Kidney capillary endothelial cell (primary cell): Measurements from ENCODE around the gene XIAP.
A peak's percentile ranks its signal among the peaks of the same experiment; 100 is the strongest.
"Not testable (repeated sequence)": the region's sequence is repeated elsewhere in the genome, so short reads cannot be mapped to it uniquely, and the experiment has no call there.

ENCODE experiments used
- DNase-seq: peaks from one replicate; pipeline ENCODE4 v3.0.0-alpha.2; 2018; ENCODE audit warnings: low spot score

Gene XIAP

DNA sequence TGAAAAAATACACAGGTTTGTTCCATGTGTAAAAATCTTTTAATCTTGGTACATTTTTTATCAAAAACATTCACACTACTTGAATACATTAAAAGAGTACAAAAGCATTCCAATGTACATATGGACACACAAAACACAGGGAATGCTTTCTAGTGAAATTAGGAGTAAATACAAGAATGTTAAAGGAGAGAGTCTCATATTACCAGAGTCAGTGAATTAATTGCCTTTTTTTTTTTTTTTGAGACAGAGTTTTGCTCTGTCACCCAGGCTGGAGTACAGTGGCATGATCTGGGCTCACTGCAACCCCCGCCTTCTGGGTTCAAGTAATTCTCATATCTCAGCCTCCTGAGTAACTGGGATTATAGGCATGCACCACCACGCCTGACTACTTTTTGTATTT lies 17.0 kb downstream of the XIAP start:
- no peak for DNase-seq

DNA sequence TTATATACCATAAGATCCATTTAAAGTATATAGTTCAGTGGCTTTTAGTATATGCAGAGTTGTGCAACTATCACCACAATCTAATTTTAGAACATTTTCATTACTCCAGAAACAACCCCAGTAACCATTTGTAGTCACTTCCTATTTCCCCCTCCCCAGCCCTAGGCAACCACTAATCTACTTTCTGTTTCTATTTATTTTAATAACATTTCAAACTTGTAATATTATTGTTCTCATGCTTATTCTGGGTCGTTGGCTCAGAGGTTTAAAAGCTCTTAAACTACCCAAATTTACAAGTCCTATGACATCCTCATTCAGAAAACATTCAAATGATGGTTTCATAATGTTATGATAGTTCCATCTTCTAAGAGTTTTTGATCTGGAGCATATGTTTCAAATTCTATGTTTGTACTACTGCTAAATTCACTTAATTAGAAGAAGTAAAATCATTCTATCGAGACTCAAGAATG lies 18.4 kb downstream of the XIAP start:
- DNase-seq, result no peak

DNA sequence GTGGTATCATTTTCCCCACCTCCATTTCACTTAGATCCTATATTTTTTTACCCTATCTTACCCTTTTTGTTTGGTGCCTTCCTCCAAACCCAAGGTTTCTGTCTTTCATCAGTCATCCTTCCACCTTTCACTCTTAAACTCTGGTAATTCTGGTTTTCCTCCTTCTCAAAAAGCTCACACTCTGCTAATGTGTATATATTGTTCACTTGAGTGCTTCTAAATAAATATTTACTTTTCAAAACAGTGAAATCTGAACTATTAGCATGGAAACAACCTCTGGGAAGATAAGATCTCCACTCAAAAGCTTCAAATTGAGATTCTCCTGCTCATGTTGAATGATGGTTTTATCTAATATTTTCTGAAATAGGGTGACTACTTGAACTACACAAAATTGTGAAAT lies 21.5 kb downstream of the XIAP start:
- no peak for DNase-seq

DNA sequence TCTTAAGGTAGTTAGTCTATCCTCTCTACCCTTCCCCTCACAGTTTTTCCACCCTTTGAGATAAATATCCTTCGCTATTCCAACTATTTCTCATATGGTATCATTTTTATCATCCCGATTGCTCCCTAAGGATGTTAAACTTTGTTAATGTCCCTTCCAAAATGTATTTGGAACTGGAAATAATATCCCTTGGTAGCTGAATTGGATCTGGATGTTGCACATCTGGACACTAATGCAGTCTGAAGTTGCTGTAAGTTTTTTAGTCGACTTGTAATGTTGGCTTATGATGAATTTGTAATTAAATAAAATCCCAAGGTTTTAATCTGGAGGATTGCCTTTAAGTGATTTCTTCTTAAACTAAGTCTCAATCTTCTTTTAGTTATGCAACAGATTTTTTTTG lies 22.5 kb downstream of the XIAP start:
- no peak for DNase-seq

DNA sequence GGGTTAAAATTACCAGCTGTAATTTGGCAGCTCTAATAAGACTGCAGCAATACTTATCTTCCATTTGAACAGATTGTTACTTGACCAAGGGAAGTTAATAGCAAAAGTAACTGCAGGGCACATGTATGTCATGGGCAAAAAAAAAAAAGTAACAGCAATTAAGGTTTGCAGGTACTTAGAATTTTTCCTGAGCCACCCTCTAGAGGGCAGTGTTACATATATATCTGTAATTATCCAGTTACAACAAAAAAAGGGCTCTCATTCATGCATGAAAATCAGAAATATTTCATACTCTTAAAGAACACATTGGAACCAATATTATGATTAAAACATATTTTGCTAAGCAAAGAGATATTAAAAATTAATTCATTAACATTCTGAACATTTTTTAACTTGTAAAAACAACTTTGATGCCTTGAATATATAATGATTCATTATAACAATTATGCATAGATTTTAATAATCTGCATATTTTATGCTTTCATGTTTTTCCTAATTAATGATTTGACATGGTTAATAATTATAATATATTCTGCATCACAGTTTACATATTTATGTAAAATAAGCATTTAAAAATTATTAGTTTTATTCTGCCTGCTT lies 25.1 kb downstream of the XIAP start:
- peak; percentile 34 for DNase-seq

DNA sequence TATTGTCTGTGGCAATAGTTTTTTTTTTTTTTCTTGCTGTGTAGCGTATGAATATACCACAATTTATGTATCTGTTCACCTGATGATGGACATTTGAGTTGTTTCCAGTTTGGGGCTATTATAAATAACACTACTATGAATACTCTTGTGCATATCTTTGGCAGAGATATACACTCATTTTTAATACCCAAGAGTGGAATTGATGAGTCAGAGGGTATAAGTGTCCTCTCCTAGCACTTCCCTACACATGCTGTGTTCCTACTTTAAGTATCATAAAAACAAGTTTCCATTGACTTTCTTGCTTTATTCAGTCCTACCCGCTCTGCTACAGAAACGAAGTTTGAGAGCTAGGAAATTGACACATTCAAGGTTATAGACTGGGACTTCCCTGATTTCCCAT lies 39.8 kb downstream of the XIAP start:
- no peak for DNase-seq

DNA sequence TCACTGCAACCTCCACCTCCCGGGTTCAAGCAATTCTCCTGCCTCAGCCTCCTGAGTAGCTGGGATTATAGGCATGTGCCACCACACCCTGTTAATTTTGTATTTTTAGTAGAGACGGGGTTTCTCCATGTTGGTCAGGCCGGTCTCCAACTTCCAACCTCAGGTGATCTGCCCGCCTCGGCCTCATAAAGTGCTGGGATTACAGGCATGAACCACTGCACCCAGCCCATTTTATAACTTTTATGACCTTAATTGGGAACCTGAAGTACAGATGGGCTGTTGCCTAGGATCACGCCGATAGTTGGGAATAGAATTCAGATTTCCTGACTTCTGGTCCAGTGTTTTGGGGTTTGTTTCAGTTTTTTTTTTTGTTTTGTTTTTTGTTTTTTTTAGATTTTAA lies 43.4 kb downstream of the XIAP start:
- DNase-seq, result not testable (repeated sequence)

DNA sequence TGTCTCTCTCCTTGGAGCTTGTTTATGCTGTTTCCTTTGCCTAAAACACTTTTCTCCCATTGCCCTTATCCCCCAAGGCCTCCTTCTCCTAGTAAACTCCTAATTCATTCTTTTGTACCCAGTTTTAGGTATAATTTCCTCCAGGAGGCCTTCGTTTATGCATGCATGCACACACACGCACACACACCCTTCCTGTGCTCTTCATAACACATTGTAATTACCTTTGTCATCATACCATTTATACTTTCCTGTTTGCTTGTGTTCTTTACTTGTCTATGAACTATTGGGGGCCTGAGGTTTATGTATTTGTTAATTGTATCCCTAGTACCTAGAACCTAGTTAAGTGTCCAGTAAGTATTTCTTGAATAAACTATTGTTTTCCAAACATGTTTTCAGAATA lies 45.5 kb downstream of the XIAP start:
- no peak for DNase-seq

DNA sequence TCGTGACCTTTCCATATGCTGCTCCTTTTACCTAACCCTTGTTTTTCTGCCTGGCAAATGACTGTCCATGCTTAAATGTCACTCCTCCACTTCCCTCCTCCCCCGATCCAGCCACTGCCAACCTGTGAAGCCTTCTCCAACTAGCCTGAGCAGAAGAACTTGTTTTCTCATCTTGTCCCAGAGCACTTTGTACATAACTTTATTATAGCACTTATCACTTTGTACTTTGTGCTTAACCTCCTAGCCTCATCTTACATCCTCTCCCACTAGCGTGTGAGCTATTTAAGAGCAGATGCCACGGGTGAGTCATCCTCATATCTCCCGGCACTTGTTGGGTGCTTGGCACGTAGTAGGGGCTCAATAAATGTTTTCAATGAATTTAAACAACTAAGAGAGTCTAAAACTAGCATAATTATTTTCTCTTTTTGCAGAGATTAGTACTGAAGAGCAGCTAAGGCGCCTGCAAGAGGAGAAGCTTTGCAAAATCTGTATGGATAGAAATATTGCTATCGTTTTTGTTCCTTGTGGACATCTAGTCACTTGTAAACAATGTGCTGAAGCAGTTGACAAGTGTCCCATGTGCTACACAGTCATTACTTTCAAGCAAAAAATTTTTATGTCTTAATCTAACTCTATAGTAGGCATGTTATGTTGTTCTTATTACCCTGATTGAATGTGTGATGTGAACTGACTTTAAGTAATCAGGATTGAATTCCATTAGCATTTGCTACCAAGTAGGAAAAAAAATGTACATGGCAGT lies 46.9 kb downstream of the XIAP start:
- no peak for DNase-seq

DNA sequence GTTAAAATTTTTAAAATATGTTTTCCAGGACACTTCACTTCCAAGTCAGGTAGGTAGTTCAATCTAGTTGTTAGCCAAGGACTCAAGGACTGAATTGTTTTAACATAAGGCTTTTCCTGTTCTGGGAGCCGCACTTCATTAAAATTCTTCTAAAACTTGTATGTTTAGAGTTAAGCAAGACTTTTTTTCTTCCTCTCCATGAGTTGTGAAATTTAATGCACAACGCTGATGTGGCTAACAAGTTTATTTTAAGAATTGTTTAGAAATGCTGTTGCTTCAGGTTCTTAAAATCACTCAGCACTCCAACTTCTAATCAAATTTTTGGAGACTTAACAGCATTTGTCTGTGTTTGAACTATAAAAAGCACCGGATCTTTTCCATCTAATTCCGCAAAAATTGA lies 49.7 kb downstream of the XIAP start:
- DNase-seq, result no peak

DNA sequence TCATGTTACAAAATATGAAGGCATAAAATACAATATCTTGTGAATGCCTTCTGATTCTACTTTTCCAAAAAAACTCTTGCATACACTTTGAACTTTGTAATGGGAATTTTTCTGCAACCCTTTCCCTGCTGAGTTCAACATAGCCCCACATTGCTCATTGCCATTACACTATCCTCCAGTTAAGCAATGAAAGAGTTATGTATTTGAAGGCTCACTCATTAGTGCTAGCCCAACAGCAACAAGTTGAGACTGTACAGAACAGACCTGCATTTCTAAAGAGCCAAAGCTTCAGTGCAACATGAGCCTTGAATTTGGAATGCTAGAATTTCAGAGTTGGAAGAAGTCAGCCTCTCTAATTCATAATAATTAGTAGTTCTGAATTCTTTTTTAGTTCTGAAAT lies 57.2 kb downstream of the XIAP start:
- DNase-seq, result no peak

DNA sequence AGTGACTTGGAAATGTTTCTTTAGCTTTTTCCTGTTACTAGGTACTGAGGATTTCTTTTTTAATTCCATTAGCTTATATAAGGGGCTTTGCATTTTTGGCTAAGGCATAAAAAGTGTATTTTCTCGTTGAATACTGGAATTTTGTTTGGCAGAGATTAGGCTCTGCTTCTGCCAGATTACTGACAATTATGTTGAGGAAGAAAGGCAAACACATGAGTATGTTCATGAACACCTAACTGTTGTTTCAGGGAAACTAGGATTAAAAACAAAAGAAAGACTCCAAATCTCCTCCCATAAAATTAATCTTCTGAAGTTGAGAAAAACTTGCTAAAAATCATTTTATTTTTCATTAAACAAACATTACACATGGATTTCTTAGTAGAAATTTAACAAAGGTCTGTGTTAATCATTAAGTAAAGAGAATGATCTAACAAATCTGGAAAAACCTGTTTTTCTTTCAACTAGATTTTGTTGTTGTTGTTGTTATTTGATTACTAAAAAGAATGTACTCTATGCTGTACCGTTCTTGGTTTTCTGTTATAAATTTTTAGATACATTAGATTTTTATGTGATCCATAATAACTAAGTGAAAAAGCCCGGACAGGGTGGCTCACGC lies 58.4 kb downstream of the XIAP start:
- no peak for DNase-seq

DNA sequence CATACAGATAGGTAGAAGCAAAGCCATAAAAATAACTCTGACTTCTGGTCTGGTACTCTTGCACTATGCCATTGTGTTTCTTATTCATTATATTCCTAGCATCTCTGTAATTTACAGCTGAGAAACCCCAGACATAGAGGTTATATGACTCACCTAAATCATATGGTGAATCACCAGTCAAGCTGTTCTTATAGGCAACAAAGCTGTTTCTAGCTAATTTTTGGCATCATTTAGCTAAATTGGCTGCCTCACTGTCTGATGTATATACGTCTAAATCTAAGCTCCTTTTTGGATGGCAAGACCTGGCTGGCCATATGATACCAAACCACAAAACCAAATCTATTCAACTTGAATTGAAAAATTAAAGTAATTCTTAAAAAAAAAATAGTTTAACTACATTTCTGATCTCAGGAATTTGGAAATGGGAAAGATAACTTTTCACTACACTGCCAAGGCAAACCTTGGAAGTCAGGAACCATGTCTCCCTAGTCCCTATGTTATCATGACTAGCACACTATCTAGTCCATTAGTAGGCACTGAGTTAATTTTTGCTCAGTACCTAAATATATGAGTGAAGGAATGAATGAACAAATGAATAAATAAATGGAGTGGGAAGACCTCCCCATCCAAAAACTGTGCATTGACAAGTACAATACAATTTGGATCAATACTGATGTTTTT lies 60.4 kb downstream of the XIAP start:
- DNase-seq, result peak; percentile 53

DNA sequence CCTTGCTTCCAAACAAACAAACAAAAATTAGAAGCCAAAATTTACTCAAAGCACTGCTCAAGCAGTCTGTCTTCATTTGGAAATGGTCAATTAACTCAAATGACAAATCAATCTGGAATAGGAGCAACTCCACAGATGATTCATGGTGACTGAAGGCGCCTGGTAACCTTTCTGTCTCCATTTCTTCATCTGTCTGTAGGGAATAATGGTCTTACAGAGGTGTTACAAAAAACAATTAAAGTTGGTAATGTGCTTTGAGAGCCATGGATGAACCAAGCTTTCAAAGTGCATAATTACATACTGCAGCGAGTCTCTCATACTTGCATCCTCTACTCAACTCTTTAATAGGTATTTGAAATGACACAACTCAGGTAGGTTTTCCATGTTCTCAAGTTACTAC lies 63.4 kb downstream of the XIAP start:
- no peak for DNase-seq

DNA sequence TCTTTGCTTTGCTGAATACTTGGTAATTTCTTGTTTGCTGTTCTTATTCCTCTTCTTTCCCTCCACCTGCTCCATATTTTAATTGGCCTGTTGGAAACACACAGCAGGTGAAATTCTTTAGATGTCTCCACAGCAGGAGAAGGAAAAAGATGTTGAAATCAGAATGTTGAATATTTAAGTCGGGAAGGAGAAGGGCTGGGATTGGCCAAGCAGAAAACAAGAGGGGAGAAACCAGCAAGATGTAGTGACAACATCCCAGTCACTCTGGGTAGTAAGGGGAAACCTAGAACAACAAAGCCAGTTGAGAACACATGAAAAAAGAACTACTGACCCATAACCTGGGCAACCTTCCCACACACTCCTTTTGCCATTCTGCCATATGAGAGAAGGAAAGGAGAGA lies 64.3 kb downstream of the XIAP start:
- no peak for DNase-seq

DNA sequence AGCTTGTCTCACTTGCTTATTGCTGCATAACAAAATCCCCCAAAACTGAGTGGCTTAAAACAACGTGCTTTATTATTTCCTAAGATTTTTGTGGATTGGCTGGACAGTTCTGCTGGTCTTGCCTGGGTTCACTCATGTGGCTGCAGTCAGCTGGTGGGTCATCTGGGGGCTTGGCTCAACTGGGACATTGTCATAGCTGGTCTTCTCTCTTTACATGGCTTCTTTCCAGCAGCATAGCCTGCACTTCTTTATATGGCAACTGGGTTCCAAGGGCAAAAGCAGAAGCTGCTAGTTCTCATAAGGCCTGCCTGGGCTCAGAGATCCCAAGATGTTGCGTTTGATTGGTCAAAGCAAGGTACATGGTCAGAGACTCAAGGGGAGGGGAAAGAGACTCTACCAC lies 68.0 kb downstream of the XIAP start:
- DNase-seq, result no peak

DNA sequence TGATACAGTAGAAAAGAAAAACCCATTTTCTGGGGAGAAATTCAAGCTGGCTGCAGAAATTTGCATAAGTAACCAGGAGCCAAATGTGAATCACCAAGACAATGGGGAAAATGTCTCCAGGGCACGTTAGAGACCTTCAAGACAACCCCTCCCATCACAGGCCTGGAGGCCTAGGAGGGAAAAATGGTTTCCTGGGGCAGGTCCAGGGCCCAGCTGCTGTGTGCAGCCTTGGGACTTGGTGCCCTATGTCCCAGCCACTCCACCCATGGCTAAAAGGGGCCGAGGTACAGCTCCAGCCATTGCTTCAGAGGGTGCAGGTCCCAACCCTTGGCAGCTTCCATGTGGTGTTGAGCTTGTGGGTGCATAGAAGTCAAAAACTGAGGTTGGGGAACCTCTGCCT lies 72.2 kb downstream of the XIAP start:
- not testable (repeated sequence) for DNase-seq

DNA sequence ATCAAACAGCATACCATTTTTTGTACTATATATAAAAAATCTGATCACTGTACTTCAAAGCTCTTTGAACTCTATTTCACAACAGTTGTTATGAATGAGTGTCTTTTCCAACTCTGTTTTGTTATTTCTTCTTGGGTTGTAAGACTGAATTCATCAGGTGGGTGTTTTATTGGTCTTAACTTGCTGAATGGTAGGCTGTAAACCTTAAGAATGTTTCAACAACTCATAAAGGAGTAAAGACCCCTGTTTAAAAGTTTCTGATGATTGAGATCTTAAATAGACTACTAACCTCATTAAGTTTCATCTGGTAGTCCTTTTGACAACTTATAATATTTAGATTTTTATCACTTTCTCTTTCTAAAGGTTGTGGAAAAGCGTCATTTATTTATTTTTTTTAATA lies 83.2 kb downstream of the XIAP start:
- no peak for DNase-seq

DNA sequence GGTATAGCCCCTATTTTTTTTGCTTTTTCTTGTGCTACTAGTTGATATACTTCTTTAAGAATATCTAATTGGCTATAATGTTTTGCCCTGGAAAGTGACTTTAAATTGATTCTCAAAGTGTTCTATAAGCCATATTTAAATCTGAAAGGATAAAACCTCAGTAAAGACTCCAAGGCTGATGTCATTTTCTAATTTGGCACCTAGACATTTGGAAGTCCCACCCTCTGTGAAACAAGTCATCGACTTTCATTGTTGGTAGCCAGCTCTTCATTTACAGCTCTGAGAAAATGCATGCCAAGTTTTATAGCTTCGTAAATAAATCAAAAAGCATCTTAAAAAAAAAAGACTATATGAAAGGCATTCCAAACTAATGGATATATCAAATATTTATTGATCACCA lies 83.6 kb downstream of the XIAP start:
- no peak for DNase-seq

DNA sequence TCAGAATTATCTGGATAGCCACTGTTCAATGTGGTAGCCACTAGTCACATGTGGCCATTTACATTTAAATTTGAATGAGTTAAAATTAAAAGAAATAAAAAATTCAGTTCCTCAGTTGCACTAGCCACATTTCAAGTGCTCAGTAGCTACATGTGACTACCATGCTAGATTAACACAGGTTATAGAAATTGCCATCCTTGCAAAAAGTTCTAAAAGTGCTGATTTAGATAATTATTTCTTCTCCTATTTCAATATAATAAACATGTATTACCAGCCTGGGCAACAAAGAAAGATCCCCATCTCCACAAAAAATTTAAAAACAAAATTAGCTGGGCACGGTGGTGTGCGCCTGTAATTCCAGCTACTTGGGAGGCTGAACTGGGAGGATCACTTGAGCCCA lies 90.0 kb downstream of the XIAP start:
- DNase-seq, result no peak

DNA sequence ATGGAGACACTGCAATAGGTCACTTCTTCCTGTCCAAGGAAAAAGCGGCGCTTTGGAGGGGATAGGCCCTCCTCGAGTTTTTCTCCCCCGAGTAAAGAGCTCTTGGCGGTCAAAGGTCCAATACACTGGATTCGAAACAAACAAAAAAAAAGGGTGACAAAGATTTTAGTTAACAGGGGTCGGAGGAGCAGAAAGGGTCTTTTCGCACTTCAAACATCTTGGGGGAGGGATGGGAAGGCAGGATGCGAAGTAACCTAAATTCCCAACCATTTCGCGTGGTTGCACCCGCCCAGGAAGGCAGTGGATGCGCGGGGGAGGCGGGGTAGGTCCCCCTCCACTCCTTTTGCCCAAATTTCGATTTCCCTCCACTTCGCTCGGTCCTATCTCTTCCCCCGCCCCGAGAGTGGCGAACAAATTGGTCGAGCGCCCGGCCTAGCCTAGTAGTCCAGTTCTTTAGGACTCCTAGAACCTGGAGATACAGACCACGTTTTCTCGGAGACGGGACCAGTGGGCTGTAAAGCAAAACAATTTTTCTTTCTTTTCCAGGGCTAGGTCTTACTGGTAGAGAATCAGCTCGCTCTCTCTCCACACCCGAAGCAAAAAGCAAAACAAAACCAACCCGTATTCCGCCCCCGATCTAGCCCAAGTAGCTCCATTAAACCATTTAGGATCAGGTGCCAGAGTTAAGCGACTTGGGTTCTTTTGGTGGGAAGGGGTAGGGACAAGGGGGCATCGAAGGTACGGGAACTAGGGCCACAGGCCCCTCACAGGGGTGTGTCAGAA lies 99.6 kb downstream of the XIAP start:
- DNase-seq, result no peak

DNA sequence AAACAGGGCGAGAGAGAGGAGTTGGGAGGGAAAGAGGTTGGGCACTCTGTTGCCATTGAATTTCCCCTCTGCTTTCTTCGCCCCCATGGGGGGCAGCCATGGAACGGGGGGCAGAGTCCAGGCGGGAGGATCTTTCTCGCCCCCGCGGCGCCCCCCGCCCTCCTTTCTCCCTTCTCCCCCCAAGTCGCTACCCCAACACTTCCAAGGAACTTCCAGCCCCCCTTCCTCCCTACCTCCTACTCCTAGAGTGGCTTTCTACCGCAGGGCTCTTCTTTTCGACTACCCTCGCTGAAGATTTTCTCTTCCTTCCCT lies 101.1 kb downstream of the XIAP start:
- DNase-seq, result no peak
